ENCODE measurements around the gene IL31. TPM values are rescaled to one million over a fixed set of nuclear protein-coding genes. Genes with fewer than 3 reads are reported as not detected.

Gene IL31
- total and polyA plus RNA-seq, 2 of the 4 experiments (the other 2 are of a cell fraction), result not detected

DNA sequence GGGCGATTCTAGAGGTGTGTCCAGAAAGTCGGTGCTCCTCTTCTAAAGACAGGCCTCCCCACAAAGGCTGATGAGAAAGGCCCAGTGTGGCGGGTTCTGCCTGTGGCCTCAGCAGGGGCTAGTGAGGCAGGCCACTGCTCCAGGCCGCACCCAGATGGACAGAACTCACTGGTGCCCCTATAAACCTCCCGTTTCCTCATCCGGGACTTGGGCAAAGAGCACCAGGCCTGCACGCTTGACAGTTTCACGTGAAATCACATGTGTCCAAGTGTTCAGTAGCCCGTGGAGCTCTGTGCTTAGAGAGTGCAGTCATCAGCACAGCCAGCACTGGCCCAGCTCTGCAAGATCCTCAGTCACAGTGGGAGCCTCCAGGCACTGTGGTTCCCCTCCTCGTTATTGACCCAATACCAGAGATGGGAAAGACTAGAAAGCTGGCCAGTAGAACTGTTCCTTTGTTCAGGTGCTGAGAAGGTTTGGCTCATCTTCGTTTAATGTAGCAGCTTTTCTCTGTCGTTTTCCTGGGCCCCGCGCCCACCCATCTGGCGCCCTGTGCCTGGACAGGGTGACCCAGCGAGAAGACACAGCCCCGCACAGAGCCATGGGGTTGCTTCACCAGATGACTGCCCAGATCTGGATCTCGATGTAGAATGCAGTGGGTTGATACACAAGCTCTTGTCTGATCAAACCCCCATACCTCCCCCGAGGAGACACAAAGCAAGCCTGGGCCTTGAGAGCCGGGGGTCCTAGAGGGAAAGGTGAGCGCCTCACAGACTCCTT lies 26.3 kb downstream of the IL31 start (continued):
- TF ChIP-seq NFE2L2 (IDR thresholded peaks at IDR 0.05; ENCODE audit: low read depth, low read length), result no peak

DNA sequence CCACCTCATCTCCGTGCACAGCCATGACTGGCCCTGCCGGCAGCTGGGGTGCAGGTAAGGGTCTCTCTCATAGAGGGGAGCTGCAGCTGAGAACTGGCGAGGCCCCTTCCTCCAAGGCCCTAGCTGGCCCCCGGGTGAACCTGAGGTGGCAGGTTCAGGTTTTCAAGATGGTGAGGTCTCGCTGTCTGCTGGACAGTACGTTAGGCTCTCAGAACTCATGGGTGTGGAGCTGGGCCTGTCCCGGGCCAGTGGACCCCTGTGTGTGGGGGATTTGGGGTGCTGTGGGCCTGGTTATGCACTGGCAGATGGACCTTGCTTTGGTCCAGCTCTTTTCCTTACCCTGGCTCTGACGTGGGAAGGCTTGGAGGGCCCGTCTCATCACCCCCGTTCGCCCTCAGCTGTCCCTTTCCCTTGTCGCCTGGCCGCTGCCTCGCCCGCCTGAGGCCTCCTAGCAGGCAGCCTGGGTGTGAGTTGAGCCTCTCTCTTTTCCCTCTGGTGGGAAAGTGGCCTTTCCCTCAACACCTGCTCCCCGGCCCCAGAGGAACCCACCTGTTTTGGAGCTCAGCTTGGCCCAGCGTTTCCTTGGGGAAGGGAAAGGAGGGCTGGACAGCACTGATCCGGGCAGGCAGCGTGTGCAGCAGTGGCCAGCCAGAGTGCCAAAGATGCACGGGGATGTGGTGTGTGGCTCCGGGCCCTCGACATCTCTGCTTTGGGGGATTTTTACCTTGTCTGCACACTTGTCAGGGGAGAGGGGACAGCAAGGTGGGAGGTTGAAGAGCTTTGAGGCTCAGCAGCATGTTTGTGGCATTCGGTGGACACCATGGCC lies 28.3 kb downstream of the IL31 start:
- peaks cover 10% of the 10 kb centered on the region; the same call in 1 of the 2 replicates for H3K9me1 ChIP-seq (ENCODE audit: insufficient read depth, low read length)
- H3K4me3 ChIP-seq (ENCODE audit: insufficient read depth, low read depth, low read length), result no peak overlapping the region
- ChIA-PET CTCF (no interaction called here), POLR2A (ENCODE audit: unreplicated experiment) (no interaction called here)
- DNase-seq, result no peak
- no peak overlapping the region for H2AFZ ChIP-seq (replicated peaks; ENCODE audit: low read length, poor library complexity)
- H2BK15ac ChIP-seq (ENCODE audit: low read depth, low read length), result no peak overlapping the region
- no peaks in the 10 kb centered on the region for H3K79me1 ChIP-seq (ENCODE audit: low read depth in 1 of 2, low read length in 2 of 2)
- no peak overlapping the region for H3K4ac ChIP-seq (ENCODE audit: low read depth, low read length)
- H4K91ac ChIP-seq (ENCODE audit: insufficient read depth, low read depth, low read length), result no peak overlapping the region
- no peak overlapping the region for H2BK120ac ChIP-seq (ENCODE audit: low read depth, low read length)
- H2AK9ac ChIP-seq (replicated peaks; ENCODE audit: low read depth, low read length, poor library complexity), result no peak overlapping the region
- dilution Hi-C loops (cut with HindIII; ENCODE audit: low sequenced_read_pairs, unreplicated experiment) (no loop called here), intact Hi-C loops (cut with micrococcal nuclease) (no loop called here), in situ Hi-C loops (cut with MboI; ENCODE audit: low sequenced_read_pairs) (no loop called here)
- no peak overlapping the region for H3K9ac ChIP-seq (ENCODE audit: low read depth, low read length)
- no peaks in the 10 kb centered on the region for H3K9me3 ChIP-seq (ENCODE audit: control insufficient read depth, insufficient read depth, low read length)
- H2BK20ac ChIP-seq (ENCODE audit: low read depth, low read length), result no peak overlapping the region
- H2AK5ac ChIP-seq (ENCODE audit: low read depth, low read length), result no peak overlapping the region
- no peak overlapping the region for H3K27ac ChIP-seq (ENCODE audit: insufficient read depth, low read length)
- no peak overlapping the region for H4K5ac ChIP-seq (ENCODE audit: low read depth, low read length)
- no peaks in the 10 kb centered on the region; the same call in none of the 2 replicates for H4K20me1 ChIP-seq (ENCODE audit: insufficient read depth, low read length)
- no peak overlapping the region for H4K8ac ChIP-seq (ENCODE audit: low read depth in 2 of 2, low read length in 2 of 2)
- H3K4me1 ChIP-seq (ENCODE audit: control insufficient read depth, insufficient read depth, low read length), result peaks cover 2% of the 10 kb centered on the region; the same call in 1 of the 2 replicates
- H2BK5ac ChIP-seq (ENCODE audit: low read depth, low read length, poor library complexity, severe bottlenecking), result no peak overlapping the region
- no peak overlapping the region for H3K23ac ChIP-seq (ENCODE audit: low read depth, low read length)
- TF ChIP-seq, protein P1, sequence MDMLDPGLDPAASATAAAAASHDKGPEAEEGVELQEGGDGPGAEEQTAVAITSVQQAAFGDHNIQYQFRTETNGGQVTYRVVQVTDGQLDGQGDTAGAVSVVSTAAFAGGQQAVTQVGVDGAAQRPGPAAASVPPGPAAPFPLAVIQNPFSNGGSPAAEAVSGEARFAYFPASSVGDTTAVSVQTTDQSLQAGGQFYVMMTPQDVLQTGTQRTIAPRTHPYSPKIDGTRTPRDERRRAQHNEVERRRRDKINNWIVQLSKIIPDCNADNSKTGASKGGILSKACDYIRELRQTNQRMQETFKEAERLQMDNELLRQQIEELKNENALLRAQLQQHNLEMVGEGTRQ (IDR thresholded peaks at IDR 0.05; ENCODE audit: low read depth, low read length), result no peak
- TF ChIP-seq, protein P2, sequence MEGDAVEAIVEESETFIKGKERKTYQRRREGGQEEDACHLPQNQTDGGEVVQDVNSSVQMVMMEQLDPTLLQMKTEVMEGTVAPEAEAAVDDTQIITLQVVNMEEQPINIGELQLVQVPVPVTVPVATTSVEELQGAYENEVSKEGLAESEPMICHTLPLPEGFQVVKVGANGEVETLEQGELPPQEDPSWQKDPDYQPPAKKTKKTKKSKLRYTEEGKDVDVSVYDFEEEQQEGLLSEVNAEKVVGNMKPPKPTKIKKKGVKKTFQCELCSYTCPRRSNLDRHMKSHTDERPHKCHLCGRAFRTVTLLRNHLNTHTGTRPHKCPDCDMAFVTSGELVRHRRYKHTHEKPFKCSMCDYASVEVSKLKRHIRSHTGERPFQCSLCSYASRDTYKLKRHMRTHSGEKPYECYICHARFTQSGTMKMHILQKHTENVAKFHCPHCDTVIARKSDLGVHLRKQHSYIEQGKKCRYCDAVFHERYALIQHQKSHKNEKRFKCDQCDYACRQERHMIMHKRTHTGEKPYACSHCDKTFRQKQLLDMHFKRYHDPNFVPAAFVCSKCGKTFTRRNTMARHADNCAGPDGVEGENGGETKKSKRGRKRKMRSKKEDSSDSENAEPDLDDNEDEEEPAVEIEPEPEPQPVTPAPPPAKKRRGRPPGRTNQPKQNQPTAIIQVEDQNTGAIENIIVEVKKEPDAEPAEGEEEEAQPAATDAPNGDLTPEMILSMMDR (conservative IDR thresholded peaks at IDR 0.05; ENCODE audit: low read depth, low read length), result no peak
- TF ChIP-seq CEBPB (IDR thresholded peaks at IDR 0.05; ENCODE audit: low read depth, low read length), result no peak
- TF ChIP-seq POLR2A (IDR thresholded peaks at IDR 0.05; ENCODE audit: low read depth, low read length), result no peak
- TF ChIP-seq RFX5 (IDR thresholded peaks at IDR 0.05; ENCODE audit: low read depth, low read length), result no peak
- TF ChIP-seq RAD21 (IDR thresholded peaks at IDR 0.05; ENCODE audit: low read length), result no peak
- no peak for TF ChIP-seq MXI1 (IDR thresholded peaks at IDR 0.05; ENCODE audit: borderline replicate concordance, low read depth, low read length)
- no peak for TF ChIP-seq FOS (IDR thresholded peaks at IDR 0.05; ENCODE audit: low read depth, low read length)
- TF ChIP-seq MAFK (IDR thresholded peaks at IDR 0.05; ENCODE audit: low read depth, low read length), result no peak
- no peak for TF ChIP-seq MAZ (IDR thresholded peaks at IDR 0.05; ENCODE audit: borderline replicate concordance, low read depth, low read length)
- H3K18ac ChIP-seq (ENCODE audit: low read depth, low read length), result no peak overlapping the region
- peaks cover 31% of the 10 kb centered on the region for H3K36me3 ChIP-seq (ENCODE audit: control insufficient read depth, insufficient read depth, low read length)
- no peaks in the 10 kb centered on the region for H3K27me3 ChIP-seq (ENCODE audit: control insufficient read depth, insufficient read depth, low read length)
- H3K4me2 ChIP-seq (ENCODE audit: low read depth, low read length), result no peak overlapping the region
- ATAC-seq (ENCODE audit: low read depth), result no peak
- BruUV-seq (replicated peaks), result no TSS peak
- WGBS, 2 experiments (ENCODE audit: extremely low coverage in 2 of 2, insufficient read length in 1 of 2), result 94% methylated on average over 6 of the region's 23 CpGs; no CpG with 5 or more reads in 1 of the 2 experiments
- no peak overlapping the region for H3K14ac ChIP-seq (replicated peaks; ENCODE audit: low read depth, low read length)
- H3K56ac ChIP-seq (ENCODE audit: extremely low read depth, insufficient read depth, low read length), result no peak overlapping the region

Data from IMR-90 (cell line).